NCI-H526 treated with DMSO at 0.1 percent for 48 hours (cell line): Measurements from ENCODE around the gene PLA1A.
"Not testable (repeated sequence)": the region's sequence is repeated elsewhere in the genome, so short reads cannot be mapped to it uniquely, and the experiment has no call there.

Experiments used
- DNase-seq: peaks from one replicate; lab custom pipeline; 2025; lab: John Stamatoyannopoulos, UW

Gene PLA1A, protein sequence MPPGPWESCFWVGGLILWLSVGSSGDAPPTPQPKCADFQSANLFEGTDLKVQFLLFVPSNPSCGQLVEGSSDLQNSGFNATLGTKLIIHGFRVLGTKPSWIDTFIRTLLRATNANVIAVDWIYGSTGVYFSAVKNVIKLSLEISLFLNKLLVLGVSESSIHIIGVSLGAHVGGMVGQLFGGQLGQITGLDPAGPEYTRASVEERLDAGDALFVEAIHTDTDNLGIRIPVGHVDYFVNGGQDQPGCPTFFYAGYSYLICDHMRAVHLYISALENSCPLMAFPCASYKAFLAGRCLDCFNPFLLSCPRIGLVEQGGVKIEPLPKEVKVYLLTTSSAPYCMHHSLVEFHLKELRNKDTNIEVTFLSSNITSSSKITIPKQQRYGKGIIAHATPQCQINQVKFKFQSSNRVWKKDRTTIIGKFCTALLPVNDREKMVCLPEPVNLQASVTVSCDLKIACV

DNA sequence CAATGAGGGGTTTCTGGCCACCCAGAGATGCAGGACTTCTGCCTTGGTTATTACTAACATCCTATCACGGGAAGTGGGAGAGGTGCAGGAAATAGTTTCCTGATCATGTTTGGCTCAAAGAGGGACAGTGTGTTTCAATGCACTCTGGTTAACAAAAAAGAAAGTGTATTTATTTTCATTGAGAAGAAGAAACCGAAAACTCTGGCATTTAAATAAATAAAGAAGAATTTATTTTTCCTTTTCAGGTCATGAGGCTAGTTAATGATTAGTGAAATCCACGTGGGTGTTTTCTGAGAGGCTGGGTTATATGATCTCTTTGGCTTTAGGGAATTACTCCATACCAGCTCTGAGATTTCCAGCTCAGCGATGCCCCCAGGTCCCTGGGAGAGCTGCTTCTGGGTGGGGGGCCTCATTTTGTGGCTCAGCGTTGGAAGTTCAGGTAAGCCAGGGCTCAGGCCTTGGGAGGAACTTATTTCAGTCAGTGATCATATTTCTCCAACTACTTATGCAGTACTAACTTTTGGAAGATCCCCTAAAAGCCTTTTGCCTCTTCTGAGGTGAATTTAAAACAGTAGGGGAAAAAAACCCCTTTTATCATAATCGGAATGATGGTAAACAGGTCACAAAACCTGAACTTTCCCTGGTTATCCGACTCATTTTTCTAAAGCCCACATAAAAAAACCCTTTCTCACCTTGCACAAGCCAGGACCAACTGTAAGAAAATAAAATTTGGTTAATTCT, at the start of gene PLA1A:
Gene PLA1A, plus strand, starts transcription at position 338 of the 741 bp plus-strand sequence. Its CDS starts 29 bp downstream, at position 367.
- DNase-seq = no peak

GRCh38 chr3:119548341-119548740, 49.3 kb upstream of the PLA1A start:
- no peak for DNase-seq

DNA sequence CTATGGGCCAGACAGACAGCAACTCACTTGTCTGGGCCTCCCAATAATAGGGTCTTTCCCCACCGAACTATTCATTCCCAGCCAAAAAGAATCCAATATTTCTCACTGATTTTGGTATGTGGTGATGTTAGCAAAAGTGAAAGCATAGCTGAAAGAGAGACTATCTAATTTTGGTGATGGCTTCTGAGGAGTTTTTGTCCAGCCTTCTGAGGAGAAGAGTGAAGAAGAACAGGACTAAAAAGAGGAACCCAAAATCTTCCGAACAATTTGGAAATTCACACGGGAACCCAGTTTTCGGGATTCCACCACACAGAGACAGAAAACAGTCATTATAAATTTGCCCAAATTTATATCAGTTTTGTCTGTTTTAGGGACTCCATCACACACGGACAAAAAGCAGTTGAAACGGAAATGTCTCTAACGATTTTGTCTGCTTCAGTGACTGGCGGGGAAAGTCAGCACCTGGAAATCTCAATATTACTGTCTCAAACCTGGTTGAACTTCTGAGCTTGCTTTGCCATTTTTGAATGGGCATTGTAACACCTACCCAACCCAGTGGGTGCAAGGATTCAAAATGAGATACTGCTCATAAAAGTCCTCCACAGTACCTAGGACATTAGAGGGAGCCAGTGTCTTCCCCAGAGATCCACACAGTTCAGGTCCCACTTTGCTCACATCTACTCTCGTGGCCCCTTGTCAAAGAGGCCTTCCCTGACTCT, 47.3 kb upstream of the PLA1A start:
- no peak for DNase-seq

DNA sequence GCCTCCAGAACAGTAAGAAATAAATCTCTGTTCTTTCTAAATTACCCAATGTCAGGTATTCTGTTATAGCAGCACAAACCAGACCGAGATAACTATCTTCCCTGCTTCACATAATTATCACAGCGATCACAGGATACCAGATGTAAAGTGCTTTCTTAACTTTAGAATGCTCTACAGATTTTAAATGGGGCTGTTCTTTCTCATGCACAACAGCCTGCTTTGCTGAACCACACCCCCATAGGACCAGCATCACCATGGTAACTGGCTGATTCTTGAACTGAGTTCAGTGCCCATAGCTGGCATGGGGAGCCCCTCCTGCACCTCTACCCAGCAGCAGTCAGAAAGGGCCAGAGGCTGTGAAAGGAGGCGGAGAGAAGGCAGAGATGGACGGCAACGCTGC, 46.1 kb upstream of the PLA1A start:
- DNase-seq = no peak

DNA sequence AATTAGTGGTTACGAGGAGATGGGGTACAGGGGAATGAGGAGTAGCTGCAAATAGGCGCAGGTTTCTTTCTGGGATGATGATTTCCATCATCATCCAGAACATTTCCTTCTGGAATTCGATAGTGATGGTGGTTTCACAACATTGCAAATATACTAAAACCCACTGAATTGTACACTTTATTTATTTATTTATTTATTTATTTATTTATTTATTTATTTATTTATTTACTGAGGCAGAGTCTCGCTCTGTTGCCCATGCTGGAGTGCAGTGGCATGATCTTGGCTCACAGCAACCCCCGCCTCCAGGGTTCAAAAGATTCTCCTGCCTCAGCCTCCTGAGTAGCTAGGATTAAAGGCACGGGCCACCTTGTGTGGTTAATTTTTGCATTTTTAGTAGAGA, 44.8 kb upstream of the PLA1A start:
- not testable (repeated sequence) for DNase-seq

DNA sequence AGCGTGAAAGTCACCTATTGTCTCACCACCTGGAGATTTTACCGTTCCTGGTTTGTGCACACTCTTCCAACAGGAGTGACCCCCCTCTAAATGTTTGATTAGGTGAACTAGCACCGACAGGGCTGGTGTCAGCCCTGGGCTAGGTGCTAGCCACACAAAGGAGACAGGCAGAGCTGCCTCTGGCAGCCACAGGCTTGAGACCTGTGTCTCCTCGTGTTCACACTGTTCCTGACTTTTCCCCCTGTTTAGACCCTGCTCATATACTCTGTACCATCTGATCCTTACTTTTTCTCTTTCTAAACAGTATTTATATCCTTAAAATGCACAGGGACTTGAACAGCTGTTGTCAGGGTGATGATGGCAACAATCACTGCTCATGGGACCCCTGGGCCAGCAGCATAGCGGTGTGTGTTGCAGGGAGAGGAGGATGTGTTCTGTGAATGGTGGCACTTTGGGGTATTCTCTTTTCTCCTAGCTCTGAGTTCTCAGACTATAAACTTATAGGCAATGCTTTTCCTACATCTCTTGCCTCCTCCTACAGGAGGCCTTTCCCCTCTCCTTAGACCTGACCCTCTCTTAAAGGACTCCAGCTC, 43.8 kb upstream of the PLA1A start:
- DNase-seq = no peak

DNA sequence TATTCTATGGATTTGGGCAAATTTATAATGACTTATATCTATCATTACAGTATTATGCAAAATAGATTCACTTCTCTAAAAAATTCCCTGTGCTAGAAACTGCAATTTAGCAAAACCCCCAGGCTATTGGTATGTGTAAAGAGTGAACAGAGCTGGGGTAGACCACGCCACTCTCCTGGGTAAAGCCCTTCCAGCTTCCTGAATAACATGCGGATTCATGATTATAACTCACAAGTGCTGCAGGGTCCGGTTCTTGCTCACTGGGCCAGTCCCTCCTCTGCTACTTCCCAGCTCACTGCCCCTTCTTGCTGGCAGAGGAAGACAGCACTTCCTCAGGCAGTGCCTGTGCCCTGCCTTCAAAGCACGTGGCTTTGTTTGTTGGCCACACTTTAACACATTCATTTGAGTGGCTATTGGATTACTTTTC, 42.4 kb upstream of the PLA1A start:
- no peak for DNase-seq

DNA sequence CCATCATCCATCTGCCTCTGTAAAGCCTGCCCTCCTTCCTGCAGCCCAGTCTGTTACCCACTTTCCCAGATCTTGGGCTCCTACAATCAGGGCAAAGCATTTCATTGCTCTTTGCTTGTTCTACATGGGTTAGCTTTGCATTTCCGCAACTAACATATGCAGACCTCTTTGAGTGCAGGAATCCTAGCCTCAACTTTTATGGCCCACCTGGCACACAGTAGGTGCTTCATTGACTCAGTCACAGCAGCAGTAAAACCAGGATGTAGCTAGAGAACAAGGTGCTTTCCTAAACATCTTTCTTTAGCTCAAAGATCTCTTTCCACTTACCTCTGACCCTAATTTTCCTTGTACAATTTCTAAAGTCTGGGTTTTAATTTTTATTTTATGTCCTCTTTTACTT, 41.8 kb upstream of the PLA1A start:
- no peak for DNase-seq

DNA sequence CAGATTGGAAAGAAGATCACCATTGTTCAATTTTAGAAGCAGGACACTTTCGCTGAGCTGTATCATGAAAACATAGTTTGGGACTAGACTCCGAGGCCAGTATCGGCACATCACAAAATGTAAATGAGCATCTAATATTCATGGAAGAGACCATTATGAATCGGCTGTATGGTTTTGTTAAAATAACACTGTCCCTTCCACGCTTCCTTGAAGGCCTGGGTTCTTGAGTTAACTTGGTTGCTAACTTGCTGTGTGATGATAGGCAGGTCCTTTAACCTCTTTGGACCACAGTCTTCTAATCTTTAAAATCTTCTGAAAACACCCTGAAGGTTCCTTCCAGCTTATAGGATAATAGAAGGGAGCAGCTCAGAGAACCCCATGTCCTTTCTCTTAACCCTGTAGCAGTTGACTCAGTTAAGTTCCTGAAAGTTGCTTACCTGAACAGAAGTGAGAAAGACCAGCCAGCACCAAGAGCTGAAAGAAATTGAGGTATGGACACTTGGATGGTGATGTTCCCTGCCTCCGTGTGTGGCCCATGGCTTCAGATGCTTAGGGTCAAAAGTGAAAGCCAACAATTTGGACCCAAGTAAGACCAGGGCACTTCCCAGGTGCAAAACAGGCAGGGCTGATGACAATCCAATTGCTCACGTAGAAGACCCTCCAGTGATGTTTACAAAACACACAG, 40.4 kb upstream of the PLA1A start:
- DNase-seq = no peak

DNA sequence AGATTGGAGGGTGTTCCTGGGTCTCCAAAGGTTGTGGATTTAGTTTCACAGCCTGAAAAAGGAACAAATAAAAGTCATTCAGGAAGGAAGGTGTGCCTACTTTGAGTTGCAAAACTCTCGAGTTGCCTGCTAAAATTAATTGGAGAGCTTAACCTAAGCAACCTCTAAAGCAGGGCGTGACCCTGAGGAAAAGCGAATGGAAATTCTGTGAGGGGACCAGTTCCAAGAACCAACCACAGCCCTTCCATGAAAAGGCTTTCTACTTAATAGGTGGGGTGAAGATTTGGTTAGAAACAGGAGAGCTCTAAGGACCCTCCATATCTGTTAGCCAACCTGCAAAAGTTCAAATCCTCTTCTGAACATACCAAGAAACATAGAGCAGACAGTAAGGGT, 39.8 kb upstream of the PLA1A start:
- DNase-seq = no peak

DNA sequence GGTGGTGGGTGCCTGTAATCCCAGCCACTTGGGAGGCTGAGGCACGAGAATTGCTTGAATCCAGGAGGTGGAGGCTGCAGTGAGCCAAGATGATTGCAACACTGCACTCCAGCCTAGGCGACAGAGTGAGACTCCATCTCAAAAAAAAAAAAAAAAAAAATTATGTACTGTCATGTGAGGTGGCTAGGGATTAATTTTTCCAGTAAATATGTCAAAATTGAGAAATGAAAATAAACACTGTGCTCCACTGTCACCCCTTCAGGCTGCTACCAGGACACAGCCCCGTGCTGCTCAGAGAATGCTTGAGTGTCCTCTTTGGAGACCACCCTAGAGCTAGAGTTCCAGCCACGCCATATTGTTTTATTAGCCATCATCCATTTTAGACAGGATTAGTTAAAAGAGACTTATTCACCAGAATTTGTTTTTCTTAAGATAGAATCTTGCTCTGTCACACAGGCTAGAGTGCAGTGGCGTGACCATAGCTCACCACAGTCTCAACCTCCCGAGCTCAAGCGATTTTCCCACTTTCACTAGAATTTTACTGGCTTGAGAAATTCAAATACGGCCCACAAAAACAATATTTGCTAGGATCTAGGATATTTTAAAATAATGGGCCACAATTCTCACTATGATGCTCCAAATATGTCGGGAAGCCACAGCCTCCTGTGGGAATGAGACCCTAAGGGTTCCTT, 38.9 kb upstream of the PLA1A start:
- no peak for DNase-seq

DNA sequence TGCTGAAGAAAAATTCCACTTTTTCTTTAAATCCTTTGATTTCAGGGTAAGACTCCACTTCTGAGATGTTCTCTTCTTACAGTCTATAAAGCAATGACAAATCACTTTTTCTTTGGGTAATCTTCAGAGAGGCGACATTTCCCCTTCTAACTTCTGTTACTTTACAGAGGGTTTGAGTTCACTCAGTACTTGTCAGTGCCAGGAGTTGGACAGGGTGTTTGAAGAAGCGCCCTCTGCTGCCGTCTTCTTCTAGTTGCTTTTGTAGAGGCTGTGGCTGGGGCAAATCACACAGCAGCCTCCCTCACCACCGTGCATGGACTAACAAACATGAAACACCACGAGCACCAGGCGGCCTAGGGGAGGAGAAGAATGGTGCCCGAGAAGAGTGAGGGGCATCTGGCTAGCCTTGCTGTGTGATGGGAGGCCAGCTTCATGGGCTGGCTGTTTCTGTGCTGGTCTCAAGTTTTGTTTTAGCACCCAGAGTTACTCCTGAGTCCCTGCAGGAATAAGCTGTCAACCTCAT, 38.2 kb upstream of the PLA1A start, which contains the start of gene CD80:
Gene CD80, minus strand, starts transcription at position 174 of the 523 bp plus-strand sequence. CDS start 1,886 bp downstream, outside the sequence.
- no peak for DNase-seq

GRCh38 chr3:119560160-119560559, 37.5 kb upstream of the PLA1A start:
- DNase-seq = no peak

DNA sequence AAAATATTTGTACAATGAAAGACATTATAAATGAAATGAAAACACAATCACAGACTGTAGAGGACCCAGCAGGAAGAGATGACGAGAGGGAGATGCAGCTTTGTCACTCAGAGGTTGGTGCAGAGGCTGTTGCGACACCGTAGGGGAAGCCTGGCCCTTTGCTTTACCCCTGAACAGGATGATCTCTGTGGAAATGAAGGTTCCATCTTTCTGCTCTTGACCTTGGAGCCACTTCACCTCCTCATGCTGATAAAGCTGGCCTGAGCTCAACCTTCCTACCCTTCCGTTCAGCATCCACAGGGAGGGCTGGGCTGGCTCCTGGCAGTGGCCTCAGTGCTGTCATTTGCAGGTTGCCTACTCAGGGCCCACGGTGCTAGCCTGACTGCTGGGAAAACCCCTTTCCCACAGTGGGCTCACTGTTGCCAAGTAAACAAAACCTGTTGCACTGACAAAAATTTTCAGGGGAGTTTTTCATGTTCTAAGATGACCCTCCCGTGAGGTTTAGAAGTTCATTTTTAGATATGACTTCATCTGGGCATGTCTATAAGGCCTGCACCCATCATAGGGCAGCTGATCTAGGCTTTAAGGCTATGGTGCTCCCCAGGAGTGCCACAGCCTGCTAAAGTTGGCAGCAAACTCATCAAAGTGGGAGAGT, 35.3 kb upstream of the PLA1A start:
- no peak for DNase-seq

DNA sequence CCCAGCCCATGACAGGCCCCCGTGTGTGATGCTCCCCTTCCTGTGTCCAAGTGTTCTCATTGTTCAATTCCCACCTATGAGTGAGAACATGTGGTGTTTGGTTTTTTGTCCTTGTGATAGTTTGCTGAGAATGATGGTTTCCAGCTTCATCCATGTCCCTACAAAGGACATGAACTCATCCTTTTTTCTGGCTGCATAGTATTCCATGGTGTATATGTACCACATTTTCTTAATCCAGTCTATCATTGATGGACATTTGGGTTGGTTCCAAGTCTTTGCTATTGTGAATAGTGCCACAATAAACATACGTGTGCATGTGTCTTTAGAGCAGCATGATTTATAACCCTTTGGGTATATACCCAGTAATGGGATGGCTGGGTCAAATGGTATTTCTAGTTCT, 34.4 kb upstream of the PLA1A start:
- DNase-seq = not testable (repeated sequence)

- DNase-seq = no peak
Measured at GRCh38 chr3:119569156-119569555, 28.5 kb upstream of the PLA1A start.

GRCh38 chr3:119570229-119570628, 27.5 kb upstream of the PLA1A start:
- DNase-seq = no peak

DNA sequence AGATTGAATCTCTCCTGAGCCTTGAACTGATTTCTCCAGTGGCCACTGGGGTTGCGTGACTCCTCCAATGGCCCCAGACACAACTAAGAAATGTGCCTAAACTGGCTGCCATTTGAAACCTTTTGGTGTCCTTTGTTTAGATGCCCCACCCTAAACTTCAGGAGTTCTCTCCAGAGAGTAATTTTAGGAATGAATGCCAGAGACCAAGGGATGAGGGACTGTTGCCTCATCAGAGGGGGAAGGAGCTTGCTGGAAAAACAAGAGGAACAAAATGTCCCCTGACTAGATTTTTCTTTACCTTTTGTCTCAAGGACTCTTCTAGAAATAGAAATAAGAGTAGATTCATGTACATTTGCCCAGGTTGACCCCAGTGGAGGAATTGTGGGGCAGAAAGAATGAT, 26.5 kb upstream of the PLA1A start:
- no peak for DNase-seq

DNA sequence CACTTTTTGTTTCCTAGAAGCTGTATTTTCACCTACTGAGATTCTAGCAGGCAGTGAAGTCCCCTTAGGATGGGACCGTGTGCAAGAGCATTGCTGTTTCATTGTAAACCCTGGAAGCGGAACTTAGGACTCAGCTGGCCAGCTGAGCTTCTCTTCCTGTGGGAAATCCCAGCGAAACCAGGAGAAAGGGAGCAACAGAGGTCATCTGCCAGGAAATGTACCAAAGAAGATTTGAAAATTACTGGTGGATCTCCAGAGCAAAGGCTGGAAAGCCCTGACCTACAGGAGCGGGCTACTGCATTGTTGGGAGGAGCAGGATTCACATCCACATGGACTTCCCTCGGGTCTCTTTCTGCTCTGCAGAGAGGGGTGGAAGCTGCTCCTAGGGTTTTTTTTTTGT, 26.0 kb upstream of the PLA1A start:
- DNase-seq = no peak

DNA sequence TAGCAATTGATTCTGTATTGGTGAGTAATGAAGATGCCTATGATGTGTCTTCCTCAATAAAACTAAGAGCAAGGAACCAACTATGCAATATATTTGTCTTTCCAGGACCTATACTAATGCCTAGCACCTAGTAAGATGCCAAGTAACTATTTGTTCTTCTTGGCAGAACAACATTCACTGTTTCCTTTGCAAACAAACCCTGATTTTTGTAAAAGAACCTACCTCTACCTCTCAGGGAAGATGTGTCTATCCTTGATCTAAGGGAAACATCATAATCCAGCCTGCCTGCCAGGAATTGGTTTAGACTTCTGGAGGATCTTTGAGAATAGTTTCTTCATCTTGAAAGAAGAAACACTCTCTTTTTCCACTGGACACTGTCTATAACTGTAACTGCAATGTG, 22.2 kb upstream of the PLA1A start:
- DNase-seq = no peak
